ENCODE results near the gene ABHD14A.
"Not testable (repeated sequence)": the region's sequence is repeated elsewhere in the genome, so short reads cannot be mapped to it uniquely, and the experiment has no call there.

The ABHD14A gene

DNA sequence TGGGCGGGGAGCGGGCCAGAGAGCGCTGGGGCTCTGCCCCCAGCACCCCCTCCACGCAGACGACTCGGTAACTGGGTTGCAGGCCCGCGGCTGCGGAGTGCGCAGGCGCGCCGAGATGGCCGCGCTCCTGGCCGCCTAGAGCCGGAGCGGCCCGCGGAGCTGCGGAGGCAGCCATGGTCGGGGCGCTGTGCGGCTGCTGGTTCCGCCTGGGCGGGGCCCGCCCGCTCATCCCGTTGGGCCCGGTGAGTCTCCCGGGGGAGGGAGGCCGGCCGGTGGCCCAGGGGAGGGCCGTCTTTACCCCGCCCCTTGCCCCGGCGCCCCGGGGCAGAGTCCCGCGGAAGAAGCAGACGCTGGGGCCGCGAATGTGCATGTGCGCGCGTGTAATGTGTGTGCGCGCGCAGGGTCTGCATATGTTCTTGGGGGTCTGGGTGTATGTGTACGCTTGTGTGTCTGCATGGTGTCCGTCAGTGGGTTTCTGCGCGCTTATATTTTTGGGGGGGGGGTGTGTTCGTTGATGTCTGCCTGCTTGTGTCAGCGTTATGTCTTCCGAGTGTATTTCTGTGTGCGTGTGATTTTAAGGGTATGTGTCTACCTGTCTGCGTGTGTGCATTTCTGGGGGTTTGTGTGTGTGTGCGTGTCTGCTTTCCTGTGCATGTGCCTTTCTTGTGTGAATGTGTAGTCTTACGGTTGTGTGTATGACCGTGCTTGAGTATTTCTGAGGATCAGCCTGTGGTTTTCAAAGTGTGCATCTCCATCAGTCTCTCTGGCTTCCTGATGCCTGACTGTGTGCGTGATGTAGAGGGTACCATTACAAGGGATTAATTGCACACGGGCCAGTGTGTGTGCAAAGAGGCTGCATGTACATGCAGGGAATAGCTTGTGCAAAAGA, at the start of gene ABHD14A:
TSS of gene ABHD14A (plus strand) at position 102 of the 889 bp plus-strand sequence. CDS start at position 174, 72 bp downstream.
- DNase-seq: peak; percentile 80

- DNase-seq: no peak
Observed at GRCh38 chr3:51927061-51927977, 47.5 kb upstream of the ABHD14A start.

DNA sequence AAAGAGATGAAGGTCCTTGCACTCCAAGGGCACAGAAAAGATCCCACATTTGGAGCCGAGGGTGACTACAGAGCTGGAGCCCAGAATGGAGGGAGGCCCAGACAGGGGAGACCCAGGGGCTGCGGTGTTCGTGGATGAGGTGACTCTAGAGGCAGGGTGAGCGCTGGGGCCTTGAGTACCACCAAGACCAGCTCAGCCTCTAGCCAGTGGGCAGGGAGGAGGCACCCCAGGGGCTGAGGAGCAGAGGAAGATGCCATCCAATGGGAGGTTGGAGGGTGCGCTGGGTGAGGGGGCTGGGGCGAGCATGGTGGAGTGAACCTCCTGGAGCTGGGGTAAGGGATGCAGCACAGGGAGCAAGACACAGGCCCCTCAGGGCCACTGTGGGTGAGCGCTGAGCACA, 46.4 kb upstream of the ABHD14A start:
- no peak for DNase-seq

DNA sequence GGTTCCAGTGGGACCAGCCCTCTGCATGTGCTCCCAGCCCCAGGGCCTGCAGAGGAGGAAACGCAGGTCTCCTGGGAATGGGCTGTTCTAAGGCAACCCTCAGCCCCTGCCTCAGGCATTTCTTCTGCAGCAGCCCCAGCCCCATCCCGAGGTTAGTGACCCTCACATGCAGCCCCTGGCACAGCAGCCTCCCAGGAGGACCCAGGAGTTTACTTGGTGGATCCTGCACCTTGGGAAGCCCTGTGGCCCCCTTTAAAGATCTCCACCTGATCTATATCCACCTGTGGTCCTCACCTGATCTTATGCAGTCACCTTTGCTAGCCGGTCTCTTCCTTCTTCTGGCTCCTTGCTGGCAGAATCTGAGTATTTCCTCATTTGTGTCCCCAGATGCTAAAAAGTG, 45.9 kb upstream of the ABHD14A start:
- DNase-seq: not testable (repeated sequence)

- peak; percentile 20 for DNase-seq
Observed at GRCh38 chr3:51929420-51930003, 45.4 kb upstream of the ABHD14A start.

DNA sequence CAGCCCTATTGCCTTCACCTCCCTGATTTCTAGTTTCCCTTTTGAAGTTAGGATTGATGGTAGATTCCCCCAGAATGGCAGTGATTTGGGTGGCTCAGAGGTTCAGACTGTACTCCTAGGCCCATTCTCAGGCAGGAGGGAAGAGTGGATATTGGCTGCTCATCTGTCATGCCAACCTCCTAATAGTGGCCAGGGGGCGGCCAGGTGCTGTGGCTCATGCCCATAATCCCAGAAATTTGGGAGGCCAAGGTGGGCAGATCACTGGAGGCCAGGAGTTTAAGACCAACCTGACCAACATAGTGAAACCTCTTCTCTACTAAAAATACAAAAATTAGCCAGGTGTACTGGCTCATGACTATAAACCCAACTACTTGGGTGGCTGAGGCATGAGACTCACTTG, 44.4 kb upstream of the ABHD14A start:
- DNase-seq: no peak

DNA sequence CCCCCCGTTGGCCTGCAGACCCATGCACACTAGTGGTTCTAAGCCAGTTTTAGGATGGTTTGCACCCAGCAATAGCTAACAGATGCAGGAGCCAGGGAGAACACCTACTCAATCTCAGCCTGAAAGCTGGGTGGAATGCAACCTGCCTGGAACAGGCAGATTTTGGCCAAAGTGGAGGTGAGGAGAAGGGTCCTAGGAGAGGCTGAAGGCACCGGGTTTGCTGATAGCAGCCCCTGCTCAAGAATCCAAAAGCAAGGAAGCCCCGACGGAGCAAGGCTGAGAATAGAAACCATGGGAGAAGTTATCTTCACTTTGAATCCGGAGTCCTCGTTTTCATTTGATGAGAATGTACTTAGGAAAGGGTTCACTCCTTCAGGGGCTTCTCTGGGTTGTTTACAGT, 43.1 kb upstream of the ABHD14A start:
- no peak for DNase-seq

DNA sequence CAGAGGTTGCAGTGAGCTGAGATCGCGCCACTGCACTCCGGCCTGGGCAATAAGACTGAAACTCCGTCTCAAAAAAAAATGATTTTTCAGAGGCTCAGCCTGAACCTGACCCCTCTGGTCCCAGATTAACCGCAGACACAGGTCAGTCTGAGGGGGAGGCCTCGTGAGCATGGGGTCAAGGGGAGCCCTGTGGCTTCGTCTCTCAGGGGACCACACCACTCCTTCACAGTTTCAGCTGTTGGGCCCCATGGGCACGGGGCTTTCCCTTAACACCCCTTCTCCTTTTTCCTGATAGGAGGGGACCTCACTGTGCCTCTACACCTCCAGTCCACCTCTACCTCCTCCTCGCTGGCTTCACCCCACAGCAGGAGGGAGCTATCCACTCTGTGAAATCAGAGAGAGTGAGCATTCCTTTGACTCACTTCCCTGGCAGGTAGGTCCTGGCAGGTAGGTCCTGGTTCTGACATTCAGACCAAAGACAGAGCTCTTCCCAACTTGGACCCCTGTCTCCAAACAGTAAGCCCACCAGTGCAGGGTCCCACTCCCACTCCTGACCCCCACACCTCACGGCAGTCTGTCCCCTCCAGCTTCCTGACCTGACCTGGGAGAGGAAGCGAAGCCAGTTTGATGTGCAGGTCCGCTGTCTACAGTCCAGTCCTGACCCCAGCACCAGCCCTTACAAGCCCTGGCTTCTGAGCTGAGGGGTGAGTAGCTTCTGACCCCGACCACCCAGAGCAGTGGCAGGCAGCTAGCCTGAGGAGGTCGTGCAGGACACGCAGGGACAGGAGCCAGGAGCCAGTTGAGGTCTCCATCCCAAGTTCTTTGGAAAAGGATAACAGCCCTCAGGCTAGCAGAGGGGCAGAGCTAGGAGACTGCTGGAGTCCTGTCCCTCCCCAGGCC, 42.1 kb upstream of the ABHD14A start:
- no peak for DNase-seq

GRCh38 chr3:51933471-51934138, 41.3 kb upstream of the ABHD14A start:
- no peak for DNase-seq

GRCh38 chr3:51934139-51934850, 40.6 kb upstream of the ABHD14A start:
- no peak for DNase-seq

GRCh38 chr3:51934991-51935885, 39.6 kb upstream of the ABHD14A start:
- DNase-seq: no peak

- no peak for DNase-seq
Observed at GRCh38 chr3:51935886-51936755, 38.7 kb upstream of the ABHD14A start.

GRCh38 chr3:51937014-51937413, 37.9 kb upstream of the ABHD14A start:
- DNase-seq: no peak

GRCh38 chr3:51937611-51938450, 37.0 kb upstream of the ABHD14A start:
- no peak for DNase-seq

DNA sequence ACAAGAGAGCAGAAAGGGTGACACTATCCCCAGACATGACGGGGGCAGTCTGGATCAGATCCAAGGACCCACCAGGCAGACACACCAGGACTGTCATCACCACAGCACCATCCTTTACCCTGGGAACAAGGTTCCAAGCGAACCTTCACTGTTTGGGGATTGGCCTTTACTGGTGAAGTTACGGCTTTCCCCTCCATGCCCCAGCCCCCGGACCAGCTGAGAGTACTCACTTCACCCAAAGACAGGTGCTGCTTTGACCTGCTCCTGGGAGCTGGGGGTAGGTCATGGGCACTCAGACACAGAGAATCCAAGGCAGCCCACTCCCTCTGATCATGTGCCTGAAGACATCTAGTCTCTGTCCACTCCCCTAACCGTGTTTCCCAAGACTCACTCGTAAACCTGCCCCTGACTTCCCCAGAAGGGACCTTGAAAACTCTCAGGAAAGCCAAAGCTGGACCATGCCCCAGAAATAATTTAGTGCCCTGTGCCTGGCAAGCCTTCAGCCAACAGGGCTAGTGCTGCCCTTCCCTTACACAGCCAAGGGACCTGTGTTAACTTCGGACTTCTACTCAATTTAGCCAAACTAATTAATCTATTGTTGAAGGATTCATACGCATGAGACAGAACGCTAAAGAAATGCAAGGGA, 36.0 kb upstream of the ABHD14A start:
- DNase-seq: no peak

GRCh38 chr3:51940648-51941462, 34.0 kb upstream of the ABHD14A start:
- DNase-seq: no peak

- no peak for DNase-seq
Observed at GRCh38 chr3:51941463-51941797, 33.4 kb upstream of the ABHD14A start.
